Measurements from ENCODE around the gene PRSS27.

PRSS27 gene

GRCh38 chr16:2752035-2752849 is 32.2 kb upstream of the PRSS27 start, which contains the start of gene SRRM2:
Gene SRRM2 (plus strand): TSS chr16:2752638. CDS start chr16:2756365, 3,727 bp downstream.
- FAIRE-seq = peak; percentile 87

GRCh38 chr16:2751577-2752034 is 31.6 kb upstream of the PRSS27 start:
- FAIRE-seq = no peak
- peak; percentile 71 for DNase-seq (ENCODE audit: extremely low spot score, insufficient read length, low read depth)

More at GRCh38 chr16:2752035-2752849, 32.2 kb upstream of the PRSS27 start, which contains the start of gene SRRM2:
- DNase-seq (ENCODE audit: extremely low spot score, insufficient read length, low read depth) = peak; percentile 93

GRCh38 chr16:2749936-2750335 is 29.9 kb upstream of the PRSS27 start:
- FAIRE-seq (no peak), DNase-seq (ENCODE audit: extremely low spot score, insufficient read length, low read depth) (no peak)

- DNase-seq (ENCODE audit: extremely low spot score, insufficient read length, low read depth) (no peak), FAIRE-seq (no peak)
These were observed 29.5 kb upstream of the PRSS27 start for GRCh38 chr16:2749476-2749875.

- FAIRE-seq (no peak), DNase-seq (ENCODE audit: extremely low spot score, insufficient read length, low read depth) (no peak)
These were observed 28.9 kb upstream of the PRSS27 start for GRCh38 chr16:2748757-2749455.

- no peak for FAIRE-seq
- DNase-seq (ENCODE audit: extremely low spot score, insufficient read length, low read depth) = no peak
These were observed 25.9 kb upstream of the PRSS27 start for GRCh38 chr16:2745961-2746360.

- DNase-seq (ENCODE audit: extremely low spot score, insufficient read length, low read depth) (no peak), FAIRE-seq (no peak)
These were observed 25.3 kb upstream of the PRSS27 start for GRCh38 chr16:2745116-2745890.

GRCh38 chr16:2744711-2745110 is 24.7 kb upstream of the PRSS27 start:
- no peak for FAIRE-seq
- DNase-seq (ENCODE audit: extremely low spot score, insufficient read length, low read depth) = no peak

GRCh38 chr16:2743007-2743810 is 23.2 kb upstream of the PRSS27 start:
- DNase-seq (ENCODE audit: extremely low spot score, insufficient read length, low read depth) (no peak), FAIRE-seq (no peak)

- DNase-seq (ENCODE audit: extremely low spot score, insufficient read length, low read depth) = no peak
- FAIRE-seq = no peak
These were observed 22.4 kb upstream of the PRSS27 start for GRCh38 chr16:2742323-2743006.

- DNase-seq (ENCODE audit: extremely low spot score, insufficient read length, low read depth) = no peak
These were observed 21.1 kb upstream of the PRSS27 start for GRCh38 chr16:2741168-2741567.

GRCh38 chr16:2740476-2740875 is 20.5 kb upstream of the PRSS27 start:
- no peak for DNase-seq (ENCODE audit: extremely low spot score, insufficient read length, low read depth)

More at GRCh38 chr16:2741168-2741567, 21.1 kb upstream of the PRSS27 start:
- no peak for FAIRE-seq

GRCh38 chr16:2739625-2740430 is 19.8 kb upstream of the PRSS27 start:
- no peak for FAIRE-seq
- DNase-seq (ENCODE audit: extremely low spot score, insufficient read length, low read depth) = no peak

More at GRCh38 chr16:2740476-2740875, 20.5 kb upstream of the PRSS27 start:
- no peak for FAIRE-seq

GRCh38 chr16:2738615-2739014 is 18.6 kb upstream of the PRSS27 start:
- FAIRE-seq (no peak), DNase-seq (ENCODE audit: extremely low spot score, insufficient read length, low read depth) (no peak)

- FAIRE-seq = no peak
These were observed 17.9 kb upstream of the PRSS27 start for GRCh38 chr16:2737895-2738418.

GRCh38 chr16:2737238-2737605 is 17.2 kb upstream of the PRSS27 start:
- no peak for DNase-seq (ENCODE audit: extremely low spot score, insufficient read length, low read depth)
- FAIRE-seq = no peak

More at GRCh38 chr16:2737895-2738418, 17.9 kb upstream of the PRSS27 start:
- no peak for DNase-seq (ENCODE audit: extremely low spot score, insufficient read length, low read depth)

GRCh38 chr16:2736476-2737237 is 16.6 kb upstream of the PRSS27 start:
- DNase-seq (ENCODE audit: extremely low spot score, insufficient read length, low read depth) = no peak
- FAIRE-seq = no peak

Measured in GM18507 (cell line).